GM12873 (cell line): ENCODE data around the gene PARVB.

Source experiments
- TF ChIP-seq, protein P1 (sequence below): IDR thresholded peaks from 2 replicates; pipeline ENCODE4 v1.5.1; 2012; ENCODE audit warnings: low read depth, mild to moderate bottlenecking, moderate library complexity, low read length, control low read depth; ENCODE audit not compliant: insufficient read depth; ENCODE audit errors: missing control alignments

Gene PARVB

DNA sequence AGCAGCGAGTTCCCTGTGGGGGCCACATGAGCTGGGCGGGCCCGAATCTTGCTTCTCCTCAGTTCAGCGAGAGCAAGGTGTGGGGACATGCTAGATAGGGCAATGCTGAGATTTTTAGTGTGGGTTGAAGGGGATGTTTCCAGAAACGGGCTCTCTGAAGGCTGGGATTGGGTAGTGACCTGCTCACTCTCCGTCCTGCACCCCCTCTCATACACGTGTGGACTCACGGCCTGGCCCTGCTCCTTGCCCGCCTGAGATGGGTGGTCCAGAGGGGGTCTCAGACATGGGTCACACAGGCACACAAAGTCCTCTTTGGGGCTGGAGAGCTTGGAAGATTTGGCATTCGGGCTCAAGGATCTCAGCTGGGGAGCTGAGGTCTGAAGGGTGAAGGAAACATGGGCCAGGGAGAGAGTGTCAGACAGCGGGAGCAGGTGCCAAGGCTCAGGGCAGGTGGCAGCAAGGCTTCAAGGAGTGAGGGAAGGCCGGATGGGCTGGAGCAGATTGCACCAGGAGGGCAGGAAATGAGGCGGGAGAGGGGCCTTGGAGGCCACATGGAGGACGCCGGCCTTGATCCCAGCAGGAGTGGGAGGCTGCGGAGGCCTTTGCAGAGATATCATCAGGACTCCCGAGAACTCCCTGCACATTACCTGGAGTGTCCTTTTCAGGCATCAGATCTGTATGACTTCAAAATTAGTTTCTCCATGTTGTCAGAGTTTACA is 74.1 kb downstream of the PARVB start:
- TF ChIP-seq, protein P1, sequence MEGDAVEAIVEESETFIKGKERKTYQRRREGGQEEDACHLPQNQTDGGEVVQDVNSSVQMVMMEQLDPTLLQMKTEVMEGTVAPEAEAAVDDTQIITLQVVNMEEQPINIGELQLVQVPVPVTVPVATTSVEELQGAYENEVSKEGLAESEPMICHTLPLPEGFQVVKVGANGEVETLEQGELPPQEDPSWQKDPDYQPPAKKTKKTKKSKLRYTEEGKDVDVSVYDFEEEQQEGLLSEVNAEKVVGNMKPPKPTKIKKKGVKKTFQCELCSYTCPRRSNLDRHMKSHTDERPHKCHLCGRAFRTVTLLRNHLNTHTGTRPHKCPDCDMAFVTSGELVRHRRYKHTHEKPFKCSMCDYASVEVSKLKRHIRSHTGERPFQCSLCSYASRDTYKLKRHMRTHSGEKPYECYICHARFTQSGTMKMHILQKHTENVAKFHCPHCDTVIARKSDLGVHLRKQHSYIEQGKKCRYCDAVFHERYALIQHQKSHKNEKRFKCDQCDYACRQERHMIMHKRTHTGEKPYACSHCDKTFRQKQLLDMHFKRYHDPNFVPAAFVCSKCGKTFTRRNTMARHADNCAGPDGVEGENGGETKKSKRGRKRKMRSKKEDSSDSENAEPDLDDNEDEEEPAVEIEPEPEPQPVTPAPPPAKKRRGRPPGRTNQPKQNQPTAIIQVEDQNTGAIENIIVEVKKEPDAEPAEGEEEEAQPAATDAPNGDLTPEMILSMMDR: no peak

DNA sequence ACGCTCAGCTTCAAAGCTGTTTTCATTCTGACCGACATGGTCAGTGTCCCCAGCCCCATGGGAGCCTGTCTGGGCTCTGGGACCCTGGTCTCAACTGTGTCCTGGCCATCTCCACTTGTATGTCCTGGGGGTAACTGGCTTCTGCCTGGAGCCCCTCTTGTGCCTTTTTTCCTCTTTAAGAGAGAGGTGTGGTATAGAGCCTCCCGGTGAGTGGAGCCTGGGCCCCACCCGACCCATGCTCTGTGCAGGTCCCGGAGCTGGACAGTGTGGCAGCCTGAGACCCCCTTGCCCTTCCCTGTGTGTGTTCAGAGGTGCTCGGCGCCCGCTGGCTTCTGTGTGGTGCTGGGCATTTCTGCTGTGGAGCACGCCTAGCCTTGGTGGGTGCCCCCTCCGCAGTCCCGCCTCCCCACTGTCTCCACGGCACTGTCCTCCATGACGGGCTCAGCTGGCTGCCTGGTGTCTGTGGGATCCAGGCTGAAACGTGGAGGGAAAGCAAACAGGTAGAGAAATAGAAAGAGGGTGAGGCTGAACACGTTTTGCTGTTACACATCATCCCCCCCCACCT is 74.9 kb downstream of the PARVB start:
- TF ChIP-seq, protein P1: no peak

DNA sequence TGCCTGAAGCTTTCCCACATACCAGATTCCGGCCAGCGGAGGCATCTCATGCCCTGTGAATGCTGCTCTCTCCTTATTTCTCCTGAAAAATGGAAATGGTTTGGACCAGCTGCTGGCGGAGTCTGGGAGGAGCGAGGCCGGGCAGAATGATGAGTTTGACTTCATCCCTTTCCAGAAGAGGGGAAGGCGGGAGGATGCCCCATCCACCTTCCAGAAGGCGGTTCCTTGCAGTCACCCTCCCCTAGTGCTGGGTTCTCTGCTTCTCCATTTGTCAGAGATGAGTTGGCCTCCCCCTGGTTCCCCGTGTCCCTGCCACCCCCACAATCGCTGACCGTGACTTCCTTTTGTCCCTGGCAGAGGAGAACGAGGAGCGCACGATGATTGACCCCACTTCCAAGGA is 75.6 kb downstream of the PARVB start:
- TF ChIP-seq, protein P1: no peak

DNA sequence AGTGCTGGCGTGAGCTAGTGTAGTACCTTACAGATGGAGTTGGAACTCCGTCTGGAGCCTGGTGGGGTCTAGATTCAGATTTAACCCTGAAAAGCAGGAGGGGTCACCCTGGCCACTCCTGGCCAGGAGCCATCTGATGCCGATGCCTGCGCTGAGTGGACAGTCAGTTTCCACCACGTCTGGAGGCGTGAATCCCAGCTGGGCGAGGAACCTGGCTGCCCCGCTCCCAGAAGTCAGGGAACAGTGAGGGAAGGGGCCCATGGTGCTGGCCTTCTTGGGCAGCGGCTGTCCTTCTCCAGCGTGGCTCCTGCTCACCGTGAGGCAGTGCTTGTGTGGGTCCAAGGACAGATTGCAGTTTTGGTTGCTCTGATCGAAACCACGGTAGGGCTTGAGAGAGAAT is 76.3 kb downstream of the PARVB start:
- TF ChIP-seq, protein P1: no peak

DNA sequence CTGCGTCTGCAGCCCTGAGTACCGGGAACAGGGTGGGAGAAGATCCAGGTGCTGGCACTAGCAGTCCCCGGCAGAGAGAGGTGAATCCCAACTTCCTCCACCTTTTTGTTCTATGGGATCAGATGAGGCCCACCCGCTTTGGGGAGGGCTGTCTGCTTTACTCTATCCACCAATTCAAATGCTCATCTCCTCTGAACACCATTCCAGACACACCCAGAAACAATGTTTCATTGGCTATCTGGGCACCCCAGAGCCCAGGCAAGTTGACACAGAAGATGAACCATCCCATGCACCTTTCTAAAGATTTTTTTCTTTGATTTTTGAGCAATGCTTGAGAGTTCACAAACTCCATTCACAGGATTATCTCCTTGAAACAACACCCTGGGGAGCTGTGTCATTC is 78.0 kb downstream of the PARVB start:
- TF ChIP-seq, protein P1: no peak

DNA sequence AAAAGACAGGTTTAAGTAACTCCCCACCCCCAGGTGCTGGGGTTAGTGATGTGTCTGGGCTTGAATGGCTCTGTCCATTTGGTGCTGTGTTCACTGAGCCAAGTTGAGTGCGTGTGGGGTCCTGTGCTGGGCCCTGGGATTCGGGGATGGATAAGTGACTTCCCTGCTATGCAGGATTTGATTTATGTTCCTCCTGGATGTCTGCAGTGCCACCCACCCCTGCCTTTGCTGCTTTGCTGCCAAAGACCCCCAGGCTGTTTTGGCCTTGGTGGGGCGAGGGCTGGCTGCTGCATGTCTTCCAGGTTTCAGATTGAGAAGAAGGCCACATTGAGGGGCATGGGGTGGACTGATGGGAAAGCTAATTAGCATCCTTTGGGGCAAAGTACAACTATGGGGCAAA is 78.8 kb downstream of the PARVB start:
- TF ChIP-seq, protein P1: no peak

- TF ChIP-seq, protein P1: no peak
Observed at GRCh38 chr22:44103735-44104480, 79.8 kb downstream of the PARVB start.
